Esophagus (tissue), 2 donors: ENCODE data around the gene MAST3. TPM values are rescaled to one million over a fixed set of nuclear protein-coding genes. Genes with fewer than 3 reads are reported as not detected.

Experiments used
- H3K27ac ChIP-seq, 2 donors: one replicate each; pipeline ENCODE4 v1.5.1; 2013; ENCODE audit warnings: low read depth in 2 of 2, mild to moderate bottlenecking in 2 of 2, inconsistent platforms in 1 of 2, low read length in 1 of 2, moderate library complexity in 1 of 2
- H3K27me3 ChIP-seq, 2 donors: one replicate each; pipeline ENCODE4 v1.6.1; 2013; ENCODE audit warnings: low read length in 2 of 2, control low read depth in 1 of 2, mild to moderate bottlenecking in 1 of 2; ENCODE audit not compliant: insufficient read depth in 2 of 2, control insufficient read depth in 1 of 2
- H3K36me3 ChIP-seq, 2 donors: one replicate each; pipeline ENCODE4 v1.6.1; 2013; ENCODE audit warnings: low read length in 1 of 2; ENCODE audit not compliant: control insufficient read depth in 2 of 2, insufficient read depth in 2 of 2
- H3K4me1 ChIP-seq, 2 donors: one replicate each; pipeline ENCODE4 v1.6.1; 2013; ENCODE audit warnings: low read length in 1 of 2; ENCODE audit not compliant: control insufficient read depth in 2 of 2, insufficient read depth in 2 of 2
- H3K4me3 ChIP-seq, 2 donors: one replicate each; pipeline ENCODE4 v1.5.1; 2013; ENCODE audit warnings: low read length in 2 of 2, mild to moderate bottlenecking in 2 of 2, low read depth in 1 of 2, moderate library complexity in 1 of 2
- H3K9me3 ChIP-seq, 2 donors: one replicate each; pipeline ENCODE4 v1.6.1; 2013; ENCODE audit warnings: mild to moderate bottlenecking in 2 of 2, low read depth in 1 of 2, low read length in 1 of 2, moderate library complexity in 1 of 2; ENCODE audit not compliant: control insufficient read depth in 2 of 2, insufficient read depth in 1 of 2
- WGBS, 2 donors: extraction: QIAGEN DNeasy Blood & Tissue Kit; methylation state at CpG; one replicate each; pipeline ENCODE4 v1.1.7; 2013; 5-methylcytosine and 5-hydroxymethylcytosine counted together
- polyA plus RNA-seq, 2 donors: library from polyadenylated mRNA; stranded (reverse); fragments of 200-250 nt; gene quantifications; one replicate each; pipeline ENCODE4 v1.2.3, GENCODE V29; 2013
- donor health status: healthy with polysubstance abuse.
- donor health status: Bipolar disorder and iron deficiency.

Gene MAST3
- polyA plus RNA-seq, 2 donors: 1.5 to 2.5 TPM

GRCh38 chr19:18128044-18128443 is 30.5 kb downstream of the MAST3 start:
- Histone ChIP-seq H3K4me3 (no peak overlapping the region), H3K27me3 (no peaks in the 10 kb centered on the region), H3K36me3 (peaks cover 4 to 14% of the 10 kb centered on the region in 2 donors), H3K9me3 (no peaks in the 10 kb centered on the region), H3K4me1 (no peaks in the 10 kb centered on the region), H3K27ac (no peak overlapping the region)
- 78 to 81% methylated on average over 3 of the region's 3 CpGs for WGBS, 2 donors

- WGBS, 2 donors: 96 to 97% methylated on average over 12 of the region's 12 CpGs
- no peaks in the 10 kb centered on the region for H3K9me3 ChIP-seq
- H3K36me3 ChIP-seq: peaks cover 4 to 14% of the 10 kb centered on the region in 2 donors
- H3K4me3 ChIP-seq: no peak overlapping the region
- no peaks in the 10 kb centered on the region for H3K27me3 ChIP-seq
- H3K27ac ChIP-seq: no peak overlapping the region
- no peaks in the 10 kb centered on the region for H3K4me1 ChIP-seq
Observed at GRCh38 chr19:18128805-18129204, 31.2 kb downstream of the MAST3 start.

GRCh38 chr19:18130523-18131242 is 33.1 kb downstream of the MAST3 start:
- Histone ChIP-seq H3K4me3 (no peak overlapping the region), H3K9me3 (no peaks in the 10 kb centered on the region), H3K27me3 (no peaks in the 10 kb centered on the region), H3K4me1 (no peaks in the 10 kb centered on the region), H3K27ac (no peak overlapping the region), H3K36me3 (peaks cover 4 to 20% of the 10 kb centered on the region in 2 donors)
- 93 to 94% methylated on average over 21 of the region's 21 CpGs for WGBS, 2 donors

- H3K4me1 ChIP-seq: no peaks in the 10 kb centered on the region
- WGBS, 2 donors: 85 to 86% methylated on average over 31 of the region's 31 CpGs
- H3K9me3 ChIP-seq: no peaks in the 10 kb centered on the region
- H3K27ac ChIP-seq: no peak overlapping the region
- peaks cover 4 to 24% of the 10 kb centered on the region in 2 donors for H3K36me3 ChIP-seq
- no peak overlapping the region for H3K4me3 ChIP-seq
- no peaks in the 10 kb centered on the region for H3K27me3 ChIP-seq
Observed at GRCh38 chr19:18131841-18132596, 34.4 kb downstream of the MAST3 start.

- H3K4me1 ChIP-seq: no peaks in the 10 kb centered on the region
- H3K27ac ChIP-seq: no peak overlapping the region
- WGBS, 2 donors: 82 to 92% methylated on average over 18 of the region's 18 CpGs
- H3K27me3 ChIP-seq: no peaks in the 10 kb centered on the region
- no peaks in the 10 kb centered on the region for H3K9me3 ChIP-seq
- H3K36me3 ChIP-seq: peaks cover 0 to 23% of the 10 kb centered on the region in 2 donors
- no peak overlapping the region for H3K4me3 ChIP-seq
Observed at GRCh38 chr19:18135712-18136584, 38.4 kb downstream of the MAST3 start.

- no peaks in the 10 kb centered on the region for H3K9me3 ChIP-seq
- H3K4me3 ChIP-seq: no peak overlapping the region
- no peaks in the 10 kb centered on the region for H3K4me1 ChIP-seq
- no peaks in the 10 kb centered on the region for H3K27me3 ChIP-seq
- no peak overlapping the region for H3K27ac ChIP-seq
- H3K36me3 ChIP-seq: peaks cover 0 to 25% of the 10 kb centered on the region in 2 donors
- 53 to 63% methylated on average over 11 of the region's 11 CpGs for WGBS, 2 donors
Observed at GRCh38 chr19:18137242-18137641, 39.7 kb downstream of the MAST3 start.

- Histone ChIP-seq H3K27me3 (no peaks in the 10 kb centered on the region), H3K36me3 (peaks cover 0 to 25% of the 10 kb centered on the region in 2 donors), H3K27ac (no peak overlapping the region), H3K9me3 (no peaks in the 10 kb centered on the region), H3K4me1 (no peaks in the 10 kb centered on the region), H3K4me3 (no peak overlapping the region)
- 93 to 94% methylated on average over 9 of the region's 9 CpGs for WGBS, 2 donors
Observed at GRCh38 chr19:18137657-18138339, 40.2 kb downstream of the MAST3 start.

- H3K4me3 ChIP-seq: no peak overlapping the region
Observed at GRCh38 chr19:18140473-18140872, 42.9 kb downstream of the MAST3 start.

GRCh38 chr19:18141031-18141430 is 43.5 kb downstream of the MAST3 start:
- 90 to 92% methylated on average over 6 of the region's 6 CpGs for WGBS, 2 donors
- Histone ChIP-seq H3K9me3 (no peaks in the 10 kb centered on the region), H3K27ac (no peak overlapping the region), H3K4me1 (no peaks in the 10 kb centered on the region), H3K4me3 (no peak overlapping the region), H3K36me3 (peaks cover 0 to 19% of the 10 kb centered on the region in 2 donors), H3K27me3 (no peaks in the 10 kb centered on the region)

More at GRCh38 chr19:18140473-18140872, 42.9 kb downstream of the MAST3 start:
- Histone ChIP-seq H3K4me1 (no peaks in the 10 kb centered on the region), H3K27me3 (no peaks in the 10 kb centered on the region), H3K9me3 (no peaks in the 10 kb centered on the region), H3K27ac (no peak overlapping the region), H3K36me3 (peaks cover 0 to 25% of the 10 kb centered on the region in 2 donors)
- 94 to 97% methylated on average over 1 of the region's 1 CpG for WGBS, 2 donors
